ENCODE data around the gene MSTO1.
A peak's percentile ranks its signal among the peaks of the same experiment; 100 is the strongest.
"Not testable (repeated sequence)": the region's sequence is repeated elsewhere in the genome, so short reads cannot be mapped to it uniquely, and the experiment has no call there.

Gene MSTO1

GRCh38 chr1:155613226-155613625 lies 3.2 kb downstream of the MSTO1 start:
- DNase-seq (ENCODE audit: low read depth), result not testable (repeated sequence)

DNA sequence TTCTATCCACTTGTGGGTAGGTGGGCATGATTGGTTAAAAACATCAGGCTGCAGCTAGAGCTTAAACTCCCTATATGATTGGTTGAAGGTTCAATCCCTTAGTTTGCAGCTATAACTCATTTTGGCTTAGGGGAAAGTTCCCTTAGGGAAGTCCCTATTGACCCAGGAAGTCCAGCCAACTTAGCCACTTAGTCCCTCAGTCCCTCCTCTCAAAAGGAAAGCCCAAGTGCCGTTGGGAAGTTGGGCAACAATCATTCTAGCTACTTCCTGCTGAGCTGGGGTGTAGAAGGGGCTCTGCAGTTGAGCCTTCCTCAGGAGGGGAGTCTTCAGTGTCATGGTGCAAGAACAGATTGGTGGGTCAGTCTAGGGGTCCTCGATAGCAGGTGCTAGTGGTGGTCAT lies 12.2 kb downstream of the MSTO1 start:
- no peak for DNase-seq (ENCODE audit: low read depth)

DNA sequence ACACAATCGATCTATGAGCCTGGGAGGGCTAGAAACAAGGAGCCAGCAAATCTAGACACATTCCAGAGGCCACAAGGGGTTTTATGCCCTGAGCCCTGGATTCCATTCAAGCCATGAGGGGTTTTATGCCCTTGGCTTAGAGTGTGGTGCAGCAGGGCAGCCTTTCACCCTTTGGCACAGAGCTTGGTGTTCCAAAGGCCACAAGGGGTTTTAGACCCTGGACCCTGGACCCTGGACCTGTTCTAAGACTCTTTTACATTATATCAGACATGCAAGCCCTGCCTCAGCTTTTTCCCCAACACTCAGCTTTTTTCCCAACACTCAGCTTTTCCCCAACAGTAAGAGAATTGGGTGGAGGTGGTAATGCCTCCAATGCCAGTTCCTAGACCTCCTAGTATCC lies 13.3 kb downstream of the MSTO1 start:
- no peak for DNase-seq (ENCODE audit: low read depth)

- not testable (repeated sequence) for DNase-seq (ENCODE audit: low read depth)
These were observed 16.4 kb downstream of the MSTO1 start for GRCh38 chr1:155626428-155626827.

DNA sequence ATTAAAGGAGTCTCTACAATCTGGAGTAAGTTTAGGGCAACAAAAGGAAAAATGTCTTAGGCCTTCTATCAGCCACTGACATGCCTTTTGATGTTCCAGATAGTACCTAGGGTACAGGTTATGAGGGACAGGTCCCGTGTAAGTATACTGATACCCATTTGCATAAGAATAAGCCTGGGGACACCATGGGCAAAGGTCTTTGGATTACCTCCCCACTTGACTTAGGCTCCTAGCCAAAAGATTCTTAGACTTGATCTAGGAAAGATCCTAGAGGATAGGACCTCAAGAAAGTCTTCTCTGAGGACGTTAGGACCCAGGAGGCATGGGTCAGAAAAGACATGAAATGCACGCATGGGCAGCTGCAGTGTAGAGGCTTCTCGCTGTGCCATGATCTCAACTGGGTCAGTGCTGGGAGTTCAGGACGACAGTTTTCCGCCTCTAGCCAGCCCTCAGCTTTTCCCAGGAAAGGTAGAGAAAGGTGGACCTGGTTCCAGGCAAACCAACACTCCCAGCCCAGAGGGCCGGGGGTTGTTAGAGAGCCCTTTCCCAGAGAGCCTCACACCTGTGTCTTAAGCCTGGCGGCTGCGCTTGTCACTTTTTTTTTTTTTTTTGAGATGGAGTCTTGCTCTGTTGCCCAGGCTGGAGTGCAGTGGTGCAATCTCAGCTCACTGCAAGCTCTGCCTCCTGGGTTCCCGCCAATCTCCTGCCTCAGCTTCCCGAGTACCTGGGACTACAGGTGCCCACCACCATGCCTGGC lies 26.6 kb downstream of the MSTO1 start:
- no peak for DNase-seq (ENCODE audit: low read depth)

GRCh38 chr1:155640367-155640766 lies 30.3 kb downstream of the MSTO1 start:
- no peak for DNase-seq (ENCODE audit: low read depth)

DNA sequence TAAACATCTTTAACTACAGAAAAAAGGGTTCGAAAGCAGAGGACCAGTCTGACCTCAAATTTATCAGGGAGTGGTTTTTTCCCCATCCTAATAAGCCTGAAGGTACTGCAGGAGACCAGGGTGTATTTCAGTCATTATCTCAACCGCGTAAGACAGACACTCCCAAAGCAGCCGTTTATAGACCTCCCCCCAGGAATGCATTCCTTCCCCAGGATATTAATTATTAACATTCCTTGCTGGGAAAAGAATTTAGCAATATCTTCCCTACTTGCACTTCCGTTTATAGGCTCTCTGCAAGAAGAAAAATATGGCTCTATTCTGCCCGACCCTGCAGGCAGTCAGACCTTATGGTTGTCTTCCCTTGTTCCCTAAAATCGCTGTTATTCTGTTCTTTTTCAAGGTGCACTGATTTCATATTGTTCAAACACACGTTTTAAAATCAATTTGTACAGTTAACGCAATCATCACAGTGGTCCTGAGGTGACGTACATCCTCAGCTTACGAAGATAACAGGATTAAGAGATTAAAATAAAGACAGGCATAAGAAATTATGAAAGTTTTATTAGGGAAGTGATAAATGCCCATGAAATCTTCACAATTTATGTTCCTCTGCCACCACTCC lies 32.7 kb downstream of the MSTO1 start:
- not testable (repeated sequence) for DNase-seq (ENCODE audit: low read depth)

DNA sequence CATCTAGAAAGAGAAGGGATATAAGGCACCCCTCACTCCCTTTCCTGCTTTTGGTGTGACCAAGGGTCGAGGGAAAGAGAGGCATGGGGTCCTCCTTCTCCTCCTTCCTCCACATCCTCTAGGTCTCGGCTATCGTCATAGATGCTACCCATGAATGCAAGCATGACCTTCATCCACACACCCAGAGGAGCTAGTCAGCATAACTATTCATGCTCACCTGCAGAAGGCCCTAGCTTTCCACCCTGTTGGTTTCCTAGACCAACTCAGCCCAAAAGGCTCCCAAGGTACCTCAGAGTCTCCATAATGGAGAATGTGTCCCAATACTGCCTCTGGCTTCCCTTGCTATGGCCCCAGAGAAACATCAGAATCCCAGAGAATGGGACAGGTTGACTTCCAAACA lies 33.2 kb downstream of the MSTO1 start:
- DNase-seq (ENCODE audit: low read depth), result no peak

GRCh38 chr1:155645034-155645598 lies 35.1 kb downstream of the MSTO1 start:
- DNase-seq (ENCODE audit: low read depth), result no peak

DNA sequence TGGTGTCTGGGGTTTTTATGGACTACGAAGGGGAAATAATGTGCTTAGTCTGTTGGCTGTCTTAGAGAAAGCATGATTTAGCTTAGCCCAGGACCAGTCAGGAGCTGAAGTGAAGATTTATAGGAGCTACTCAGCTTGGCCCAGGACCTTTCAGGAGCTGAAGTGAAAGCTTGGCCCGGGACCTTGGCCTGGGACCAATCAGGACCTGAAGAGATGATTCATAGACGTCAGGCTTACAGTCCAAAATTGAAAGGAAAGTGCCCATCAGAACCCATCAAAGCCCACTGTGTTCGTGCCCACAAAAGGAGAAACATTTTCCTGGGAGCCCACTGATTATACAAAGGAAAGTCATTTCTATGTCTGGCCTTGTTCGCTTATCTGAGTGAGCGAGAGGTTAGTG lies 35.6 kb downstream of the MSTO1 start:
- DNase-seq (ENCODE audit: low read depth), result no peak

DNA sequence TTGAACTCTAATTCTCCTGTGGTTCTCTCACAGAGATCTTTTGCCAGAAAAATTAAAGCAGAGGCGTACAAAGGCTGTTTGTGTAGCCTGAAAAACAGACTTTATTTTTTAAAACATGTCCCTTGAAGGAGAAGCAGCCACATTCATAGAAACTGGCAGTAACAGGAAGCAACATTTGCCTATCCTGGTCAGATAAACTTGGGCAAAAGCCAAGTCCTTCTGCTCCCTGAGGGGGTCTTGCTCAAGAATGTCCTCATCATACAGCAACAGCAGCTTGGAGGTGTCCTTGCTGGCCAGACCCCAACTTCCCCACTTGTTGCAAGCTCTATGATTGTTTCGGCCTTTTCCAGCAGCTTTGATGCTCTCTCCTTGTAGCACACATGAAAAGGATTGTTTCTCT lies 36.3 kb downstream of the MSTO1 start:
- no peak for DNase-seq (ENCODE audit: low read depth)

GRCh38 chr1:155648207-155649147 lies 38.5 kb downstream of the MSTO1 start:
- DNase-seq (ENCODE audit: low read depth), result peak; percentile 77

GRCh38 chr1:155649676-155650075 lies 39.7 kb downstream of the MSTO1 start:
- no peak for DNase-seq (ENCODE audit: low read depth)

DNA sequence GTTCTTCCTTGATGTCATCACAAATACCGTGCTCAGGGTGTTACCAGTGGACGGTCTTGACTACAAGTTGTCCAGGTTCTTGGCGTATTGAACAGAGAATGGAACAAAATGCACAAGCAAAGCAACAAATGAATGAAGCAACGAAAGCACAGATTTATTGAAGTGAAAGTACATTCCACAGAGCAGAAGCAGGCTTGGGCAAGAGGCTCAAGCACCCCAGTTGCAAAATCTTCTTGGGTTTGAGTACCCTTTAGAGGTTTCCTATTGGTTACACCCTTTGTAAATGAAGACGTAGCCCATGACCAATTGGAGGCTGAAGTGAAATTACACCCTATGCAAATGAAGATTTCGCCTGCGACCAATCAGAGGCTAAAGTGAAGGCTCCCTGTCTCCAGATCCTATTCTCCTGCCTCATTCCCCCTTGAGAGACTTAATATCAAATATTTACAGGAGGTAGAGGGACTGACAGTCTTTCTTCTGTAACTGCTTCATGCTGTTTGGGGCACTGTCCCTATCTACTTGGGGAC lies 40.3 kb downstream of the MSTO1 start:
- DNase-seq (ENCODE audit: low read depth), result no peak

- no peak for DNase-seq (ENCODE audit: low read depth)
These were observed 42.0 kb downstream of the MSTO1 start for GRCh38 chr1:155651861-155652661.

DNA sequence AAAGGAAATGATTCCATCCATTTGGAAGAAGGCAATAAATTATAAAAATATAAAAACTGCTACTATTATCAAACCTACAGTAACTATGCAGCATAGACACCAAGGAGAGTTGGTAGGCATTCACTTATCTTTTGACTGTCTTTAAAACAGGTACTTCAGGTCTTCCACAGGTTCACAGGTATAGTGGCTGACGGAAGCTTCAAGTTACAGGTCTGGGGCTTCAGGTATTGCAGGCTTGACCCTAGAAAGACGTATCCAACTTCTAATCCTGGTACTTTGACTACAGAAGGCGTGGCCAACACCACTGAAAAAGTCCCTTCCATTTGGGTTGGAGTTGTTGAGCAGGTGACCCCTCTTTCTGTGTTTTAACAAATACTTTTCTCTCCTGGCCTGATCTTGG lies 42.9 kb downstream of the MSTO1 start:
- DNase-seq (ENCODE audit: low read depth), result no peak

- DNase-seq (ENCODE audit: low read depth), result no peak
These were observed 47.4 kb downstream of the MSTO1 start for GRCh38 chr1:155657463-155657862.

DNA sequence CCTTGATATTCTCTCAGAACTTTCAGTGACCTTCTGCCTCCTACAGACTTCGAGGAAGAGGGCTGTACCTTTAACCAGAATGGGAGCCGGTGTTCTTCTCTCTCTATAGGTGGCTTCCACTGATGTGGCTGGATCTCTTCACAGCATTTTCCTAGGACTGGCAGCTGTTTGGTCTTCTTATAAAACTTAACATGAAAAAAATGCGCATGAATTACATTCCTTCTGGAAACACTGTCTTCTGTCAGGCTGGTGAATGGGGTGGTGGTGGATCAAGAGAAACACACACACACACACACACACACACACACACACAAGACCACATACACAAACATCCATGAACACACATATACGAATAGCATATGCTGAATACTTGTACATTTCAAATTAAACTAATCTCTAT lies 51.2 kb downstream of the MSTO1 start:
- DNase-seq (ENCODE audit: low read depth), result not testable (repeated sequence)
